ENCODE measurements around the gene KRTAP12-4.
"Not testable (repeated sequence)": the region's sequence is repeated elsewhere in the genome, so short reads cannot be mapped to it uniquely, and the experiment has no call there.

KRTAP12-4 gene

GRCh38 chr21:44686843-44687561, 32.5 kb upstream of the KRTAP12-4 start:
- DNase-seq = no peak

GRCh38 chr21:44686000-44686781, 31.7 kb upstream of the KRTAP12-4 start:
- DNase-seq = no peak

GRCh38 chr21:44685050-44685449, 30.6 kb upstream of the KRTAP12-4 start:
- DNase-seq = not testable (repeated sequence)

DNA sequence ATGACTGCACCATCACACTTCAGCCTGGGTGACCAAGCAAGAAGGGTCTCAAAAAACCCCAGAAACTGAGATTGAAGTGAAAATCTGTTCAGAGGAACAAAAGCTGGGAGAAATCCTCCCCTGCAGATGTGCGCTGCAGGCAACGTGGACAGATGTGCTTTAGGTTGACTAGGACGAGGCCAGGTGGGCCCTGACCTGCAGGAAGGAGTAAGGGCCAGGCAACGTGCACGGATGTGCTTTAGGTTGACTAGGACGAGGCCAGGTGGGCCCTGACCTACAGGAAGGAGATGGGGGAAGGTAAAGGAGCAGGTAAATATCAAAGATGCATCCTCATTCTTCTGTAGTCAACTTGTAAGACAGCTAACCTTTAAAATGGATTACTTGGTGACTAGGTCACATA, 30.0 kb upstream of the KRTAP12-4 start:
- DNase-seq = no peak

DNA sequence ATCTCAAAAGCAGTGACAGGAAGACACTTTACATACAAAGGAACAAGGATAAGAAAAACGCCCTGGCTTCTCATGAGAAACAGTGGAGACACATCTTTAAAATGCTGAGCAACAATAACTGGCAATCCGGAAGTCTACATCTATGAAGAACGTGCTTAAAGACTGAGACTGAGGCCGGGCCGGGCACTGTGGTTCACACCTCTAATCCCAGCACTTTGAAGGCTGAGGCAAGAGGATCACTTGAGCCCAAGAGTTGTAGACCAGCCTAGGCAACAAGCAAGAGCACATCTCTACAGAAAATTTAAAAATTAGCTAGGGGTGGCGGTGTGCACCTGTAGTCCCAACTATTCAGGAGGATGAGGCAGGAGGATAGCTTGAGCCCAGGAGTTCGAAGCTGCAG, 29.6 kb upstream of the KRTAP12-4 start:
- DNase-seq = no peak

DNA sequence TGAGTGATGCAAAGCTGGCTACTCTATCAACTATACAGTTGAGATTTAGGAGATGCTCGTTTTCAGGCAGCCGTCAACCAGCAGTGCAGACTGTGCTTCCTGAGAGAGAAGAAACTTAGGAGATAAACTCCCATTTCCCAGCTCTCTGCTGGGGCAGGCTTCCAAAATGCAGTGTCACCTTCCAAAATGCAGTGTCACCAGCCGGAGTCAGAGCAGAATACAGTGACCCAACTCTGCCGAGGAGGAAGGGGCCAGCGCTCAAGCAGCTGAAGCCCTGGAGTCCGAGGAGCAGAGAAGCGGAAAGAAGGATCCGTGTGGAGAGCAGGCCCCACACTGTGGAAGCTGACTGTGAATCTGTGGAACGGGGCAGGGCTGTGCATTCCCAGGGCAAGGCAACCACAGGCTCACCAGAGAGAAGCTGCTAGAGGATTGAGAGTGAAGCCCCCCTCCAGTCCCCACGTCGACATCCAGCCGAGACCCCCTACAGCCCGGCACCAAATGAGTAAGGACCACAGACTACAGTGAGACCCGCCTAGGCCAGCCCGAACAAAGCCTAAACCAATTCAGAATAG, 28.2 kb upstream of the KRTAP12-4 start:
- no peak for DNase-seq

DNA sequence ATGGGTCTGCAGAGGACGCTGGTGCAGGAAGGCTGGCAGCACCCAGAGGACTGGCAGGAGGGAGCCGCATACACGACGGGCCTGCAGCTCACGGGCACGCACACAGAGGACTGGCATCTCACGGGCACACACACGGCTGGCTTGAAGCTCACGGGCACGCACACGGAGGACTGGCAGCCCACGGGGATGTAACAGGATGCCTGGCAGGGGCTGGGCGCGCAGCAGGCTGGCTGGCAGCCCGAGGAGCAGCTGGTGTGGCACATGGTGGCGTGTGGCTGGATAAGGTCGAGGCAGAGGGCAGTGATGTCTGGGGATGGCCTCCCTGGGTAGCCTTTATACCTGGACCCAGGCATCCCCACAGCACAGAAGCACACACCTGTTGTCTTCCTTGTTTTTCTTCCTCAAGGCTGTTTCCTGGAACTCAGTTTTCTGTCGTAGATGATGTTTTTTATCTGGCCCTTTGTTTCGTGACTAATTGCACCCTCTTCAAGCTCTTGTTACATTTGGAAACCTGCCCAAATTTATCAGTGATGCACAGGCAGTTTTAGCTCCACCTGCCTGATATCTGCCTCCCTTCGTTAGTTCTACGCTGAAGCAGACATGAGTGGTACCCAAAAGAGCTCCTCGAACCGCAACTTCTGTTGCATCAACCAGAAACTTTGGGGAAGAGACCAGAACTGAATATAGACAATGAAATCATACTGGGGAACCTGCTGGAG, 27.6 kb upstream of the KRTAP12-4 start, which contains the start of gene KRTAP12-1:
KRTAP12-1 (minus strand) TSS at position 303 of the 719 bp plus-strand sequence; CDS start at position 263, 40 bp downstream.
- no peak for DNase-seq

DNA sequence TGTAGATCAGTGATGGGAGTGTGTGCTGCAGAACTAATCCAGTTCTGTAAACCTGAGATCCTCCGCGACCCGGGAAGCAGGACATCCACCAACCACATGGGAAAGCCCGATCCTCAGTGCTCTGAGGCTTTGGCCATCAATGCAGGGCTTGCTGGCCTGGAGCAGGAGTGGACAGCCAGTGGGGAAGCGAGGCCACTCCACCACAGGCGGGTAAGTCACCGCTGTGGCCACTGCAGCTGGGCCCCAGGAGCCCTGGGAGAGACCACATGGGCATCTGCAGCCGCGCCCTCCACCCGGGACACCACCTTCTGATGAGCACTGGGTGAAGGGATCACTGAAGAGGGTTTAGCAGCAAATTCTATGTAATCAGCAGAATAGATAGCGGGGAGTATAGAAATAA, 26.7 kb upstream of the KRTAP12-4 start:
- no peak for DNase-seq

- no peak for DNase-seq
Measured at GRCh38 chr21:44677881-44678280, 23.4 kb upstream of the KRTAP12-4 start.

GRCh38 chr21:44671911-44672310, 17.5 kb upstream of the KRTAP12-4 start:
- no peak for DNase-seq

DNA sequence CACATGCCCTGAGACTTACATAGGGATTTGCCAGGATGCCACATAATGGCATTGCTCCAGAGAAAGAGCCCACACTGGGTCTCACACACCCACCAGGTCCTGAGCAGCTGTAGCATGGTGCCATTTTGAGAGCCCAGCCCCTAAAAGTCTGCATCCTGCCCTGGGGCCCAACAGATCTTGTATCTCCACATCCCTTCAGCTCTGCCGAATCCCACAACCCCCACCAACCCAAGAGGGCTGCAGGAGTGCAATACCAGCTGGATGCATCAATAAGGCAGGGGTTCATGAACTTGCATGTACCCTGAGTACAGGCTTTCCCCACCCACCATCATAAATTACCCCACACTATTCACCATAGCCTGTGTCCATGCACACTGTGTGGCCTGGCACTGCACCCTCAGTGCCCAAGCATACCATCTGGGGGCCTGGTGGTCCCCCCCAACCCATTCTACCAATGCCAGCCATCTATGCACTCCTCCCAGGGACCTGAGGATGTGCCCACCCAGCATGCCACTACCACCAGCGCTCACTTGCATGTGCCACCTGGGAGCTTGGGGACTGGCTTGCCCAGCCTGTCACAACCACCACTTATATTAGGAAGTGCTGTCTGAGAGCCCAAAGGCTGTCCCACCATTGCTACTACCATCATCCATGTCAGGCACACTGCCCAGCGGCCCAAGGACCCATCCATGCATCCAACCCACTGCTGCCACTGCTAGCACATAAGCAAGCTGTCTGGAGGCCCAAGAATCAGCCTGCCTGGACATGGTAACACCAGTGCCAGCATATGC, 16.4 kb upstream of the KRTAP12-4 start:
- no peak for DNase-seq

DNA sequence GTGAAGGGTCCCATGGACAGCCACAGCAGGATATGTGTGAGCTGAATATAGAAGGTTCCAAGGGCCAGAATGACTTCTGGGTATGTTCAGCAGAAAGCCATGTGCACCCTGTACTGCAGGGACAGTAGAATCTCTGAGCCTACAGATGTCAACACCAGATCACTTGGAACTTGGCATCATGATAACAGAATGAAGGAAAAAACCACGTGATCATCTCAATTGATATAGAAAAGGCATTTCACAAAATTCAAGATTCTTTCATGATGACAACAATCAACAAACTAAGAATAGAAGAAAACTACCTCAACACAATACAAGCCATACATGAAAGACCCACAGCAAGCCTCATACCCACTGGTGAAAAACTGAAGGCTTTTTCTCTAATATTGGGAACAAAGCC, 13.2 kb upstream of the KRTAP12-4 start:
- no peak for DNase-seq

- no peak for DNase-seq
Measured at GRCh38 chr21:44666401-44667320, 12.2 kb upstream of the KRTAP12-4 start, which contains the start of gene KRTAP12-2. Gene KRTAP12-2 (minus strand): TSS chr21:44666927. CDS start chr21:44666886, 41 bp downstream.

GRCh38 chr21:44664691-44665090, 10.2 kb upstream of the KRTAP12-4 start:
- no peak for DNase-seq

DNA sequence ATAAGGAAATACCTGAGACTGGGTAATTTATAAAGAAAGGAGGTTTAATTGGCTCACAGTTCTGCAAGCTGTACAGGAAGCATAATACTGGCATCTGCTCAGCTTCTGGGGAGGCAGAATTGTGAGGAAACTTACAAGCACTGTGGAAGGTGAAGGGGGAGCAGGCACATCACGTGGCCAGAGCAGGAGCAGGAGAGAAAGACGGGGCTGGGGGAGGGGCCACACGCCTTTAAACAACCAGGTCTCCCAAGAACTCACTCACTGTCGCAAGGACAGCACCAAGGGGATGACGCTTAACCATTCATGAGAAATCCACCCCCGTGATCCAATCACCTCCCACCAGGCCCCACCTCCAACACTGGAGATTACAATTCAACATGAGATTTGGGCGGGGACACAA, 7.1 kb upstream of the KRTAP12-4 start:
- DNase-seq = not testable (repeated sequence)

GRCh38 chr21:44658913-44659595, 4.6 kb upstream of the KRTAP12-4 start:
- DNase-seq = no peak

- no peak for DNase-seq
Measured at GRCh38 chr21:44658541-44658910, 4.1 kb upstream of the KRTAP12-4 start.

- DNase-seq = no peak
Measured at GRCh38 chr21:44657635-44658540, 3.4 kb upstream of the KRTAP12-4 start, which contains the start of gene KRTAP12-3. Gene KRTAP12-3 (plus strand): TSS chr21:44657932. CDS start chr21:44657980, 48 bp downstream.

- DNase-seq = no peak
Measured at GRCh38 chr21:44656868-44657267, 2.4 kb upstream of the KRTAP12-4 start.

All from AML-193 (cell line).